GM21360 (cell line): ENCODE results near the gene KIF5B.
"Not testable (repeated sequence)": the region's sequence is repeated elsewhere in the genome, so short reads cannot be mapped to it uniquely, and the experiment has no call there.

Experiments used
- ATAC-seq: cut with Tn5 transposase; IDR thresholded peaks from one replicate; pipeline ENCODE4 v1.9.1; 2021; ENCODE audit warnings: mild to moderate bottlenecking, moderate library complexity; ENCODE audit not compliant: unreplicated experiment

The KIF5B gene

DNA sequence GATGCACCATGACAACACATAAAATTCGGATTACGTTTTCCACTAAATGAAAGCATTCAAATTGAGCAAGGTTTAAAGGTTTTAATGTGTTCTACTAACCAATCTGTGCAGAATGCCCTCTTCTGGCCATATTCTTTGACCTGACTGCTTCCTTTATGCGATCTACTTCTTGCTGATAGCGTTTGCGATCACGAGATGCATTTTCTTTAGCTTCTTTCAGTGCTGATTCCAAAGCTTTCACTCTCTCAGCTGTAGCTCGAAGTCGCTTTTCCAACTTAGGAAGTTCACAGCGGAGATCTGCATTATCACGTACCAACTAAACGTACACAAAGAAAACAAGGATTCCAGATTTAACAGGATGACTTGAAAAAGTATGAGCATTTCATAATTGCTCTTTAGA lies 39.2 kb downstream of the KIF5B start:
- ATAC-seq, result no peak

DNA sequence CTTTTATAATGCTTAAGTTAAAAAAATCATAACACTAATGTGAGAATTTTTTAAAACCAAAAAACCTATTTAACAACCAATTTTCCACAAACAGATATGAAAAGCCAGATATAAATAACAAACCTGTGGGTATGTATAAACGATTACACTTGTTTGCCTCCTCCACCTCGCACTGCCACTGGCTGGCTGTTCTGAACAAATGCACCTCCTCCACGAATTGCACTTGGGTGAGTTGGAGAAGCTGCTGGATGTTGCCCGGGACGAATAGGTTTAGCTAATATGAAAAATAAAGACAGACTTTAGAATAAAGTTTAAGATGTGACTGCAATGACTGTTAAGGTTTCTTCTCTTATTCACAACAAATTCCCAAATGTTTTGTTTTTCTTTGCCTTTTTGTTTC lies 40.8 kb downstream of the KIF5B start:
- ATAC-seq, result no peak

DNA sequence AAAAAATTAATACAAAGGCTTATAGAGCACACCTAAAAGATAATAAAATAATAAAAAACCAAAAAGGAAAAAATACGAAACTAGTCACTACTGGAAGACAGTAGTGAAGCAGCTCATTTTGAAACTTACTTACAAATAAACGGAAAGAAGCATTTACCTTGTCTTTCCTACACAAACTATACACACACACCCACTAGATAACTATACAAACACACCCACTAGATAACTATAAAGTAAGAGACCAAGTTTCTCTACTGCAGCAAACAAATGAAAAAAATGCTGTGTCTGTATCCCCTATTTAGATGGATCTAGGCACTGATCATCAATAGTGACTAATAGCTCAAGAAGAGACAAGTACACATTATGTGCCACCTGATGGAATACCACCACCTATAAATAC lies 49.2 kb downstream of the KIF5B start:
- ATAC-seq, result no peak

DNA sequence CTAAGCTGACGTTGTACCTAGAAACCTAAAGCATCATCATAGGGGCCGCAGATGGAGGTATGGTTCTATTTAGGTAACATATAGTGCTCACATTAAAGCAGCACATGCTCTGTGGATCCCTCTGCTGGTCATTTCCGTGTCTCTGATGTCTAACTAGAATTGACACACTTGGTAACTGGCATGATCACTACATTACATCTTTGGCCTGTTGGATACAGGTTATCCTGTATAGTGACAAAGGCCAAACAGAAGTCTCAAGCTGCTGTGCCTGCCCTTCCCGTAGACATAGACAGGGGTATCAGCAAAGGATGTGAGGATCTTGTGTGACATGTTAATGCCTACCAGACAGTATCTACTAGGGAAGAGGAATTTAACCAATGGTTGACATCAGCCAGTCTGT lies 51.2 kb downstream of the KIF5B start:
- no peak for ATAC-seq

DNA sequence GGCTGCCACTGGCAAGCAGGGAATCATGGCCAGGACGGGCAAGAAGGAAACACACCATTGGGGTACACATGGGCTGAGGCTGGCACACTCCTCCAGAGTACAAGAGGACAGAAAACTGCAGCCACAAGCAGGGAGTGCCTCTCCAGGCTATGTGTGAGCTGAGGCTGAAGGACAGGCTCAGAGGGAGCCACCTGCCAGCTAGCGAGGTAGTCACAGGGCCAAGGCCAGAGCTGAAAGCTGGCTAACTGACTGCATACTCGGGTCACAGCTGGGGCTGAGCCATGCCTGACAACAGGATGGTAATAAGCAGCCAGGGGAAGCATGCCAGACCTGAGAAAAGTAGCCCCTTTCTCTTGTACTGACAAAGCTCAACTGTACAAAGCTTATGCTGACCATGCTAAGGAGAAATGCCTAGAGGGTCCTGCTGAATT lies 52.0 kb downstream of the KIF5B start:
- no peak for ATAC-seq

DNA sequence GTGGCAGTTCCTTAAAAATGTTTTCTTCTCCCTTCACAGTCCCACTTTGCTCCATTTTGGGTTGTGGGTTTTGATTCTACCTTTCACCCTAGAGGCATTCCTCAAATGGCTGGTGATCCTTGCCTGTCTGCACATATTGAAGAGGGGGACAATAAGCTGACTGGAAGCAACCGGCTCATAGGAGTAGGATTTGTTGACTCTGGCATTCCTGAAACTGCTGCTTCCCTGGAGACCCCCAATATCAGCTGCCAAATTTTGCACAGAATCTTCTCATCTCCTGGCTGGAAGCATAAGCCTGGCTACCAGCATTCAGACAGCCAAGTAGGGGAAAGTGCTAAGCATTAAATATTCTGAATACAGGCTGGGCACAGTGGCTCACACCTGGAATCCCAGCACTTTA lies 53.7 kb downstream of the KIF5B start:
- ATAC-seq, result no peak

DNA sequence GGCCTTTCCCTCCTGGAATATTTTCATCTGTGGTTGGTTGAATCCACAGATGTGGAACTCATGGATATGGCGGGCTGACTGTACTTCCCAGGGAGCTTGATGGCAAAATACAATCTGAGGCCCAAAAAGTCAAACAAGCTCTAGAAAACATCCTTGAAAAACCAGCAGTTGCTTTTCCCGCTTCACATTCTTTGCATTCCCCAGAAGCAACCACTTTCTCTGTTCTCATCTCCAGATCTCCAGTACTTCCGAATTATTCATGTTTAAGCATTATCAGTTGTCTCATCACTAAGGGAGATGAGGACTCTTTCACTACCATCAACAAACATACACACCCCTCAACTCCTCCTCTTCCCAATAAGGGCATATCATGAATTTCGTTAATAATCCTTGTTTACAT lies 55.3 kb downstream of the KIF5B start:
- no peak for ATAC-seq

DNA sequence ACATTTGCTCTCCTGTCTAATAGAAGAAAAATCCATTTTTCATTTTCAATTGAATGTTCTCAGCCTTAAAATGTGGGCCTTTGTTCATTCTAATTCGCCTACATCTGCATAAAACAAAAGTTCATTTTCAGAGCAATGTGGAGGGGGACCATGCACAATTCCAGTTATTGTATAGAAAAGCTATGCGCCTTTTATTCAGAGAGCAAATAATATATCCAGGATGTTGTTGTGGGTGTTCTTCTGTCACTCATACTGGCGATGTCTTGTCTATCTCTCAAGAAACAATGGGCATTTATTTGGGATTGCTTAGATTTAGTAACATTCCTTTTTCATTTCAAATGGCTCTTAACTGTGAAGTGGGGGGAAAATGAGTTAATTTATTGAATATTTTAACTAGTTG lies 56.4 kb downstream of the KIF5B start:
- no peak for ATAC-seq

DNA sequence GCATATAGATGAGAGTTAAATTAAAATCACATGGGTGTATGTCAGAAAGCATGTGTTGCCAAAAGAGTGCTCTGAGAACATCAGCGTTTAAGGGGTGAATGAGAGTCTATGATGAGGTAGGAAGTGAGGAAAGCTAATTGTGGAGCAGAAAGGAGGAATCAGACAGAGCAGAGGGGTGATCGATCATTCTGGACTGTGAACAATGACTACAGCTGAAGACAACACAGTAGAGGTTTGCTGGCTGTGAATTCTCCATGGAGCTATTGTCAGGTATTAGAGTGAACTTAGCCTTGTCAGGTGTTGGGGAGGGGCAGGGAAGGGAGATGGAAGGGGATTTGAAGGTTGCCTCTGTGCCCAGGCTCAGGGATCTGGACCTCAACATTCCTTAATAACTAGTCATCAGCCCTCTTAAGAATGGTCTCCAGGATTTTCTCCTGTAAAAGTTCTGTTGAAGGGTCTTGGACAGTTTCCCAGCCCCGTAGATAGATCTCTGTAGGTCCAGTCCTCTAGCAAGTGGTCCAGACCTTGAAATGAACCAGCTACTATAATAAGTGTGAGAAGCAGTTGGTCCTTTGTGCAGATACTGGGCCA lies 57.1 kb downstream of the KIF5B start:
- no peak for ATAC-seq

DNA sequence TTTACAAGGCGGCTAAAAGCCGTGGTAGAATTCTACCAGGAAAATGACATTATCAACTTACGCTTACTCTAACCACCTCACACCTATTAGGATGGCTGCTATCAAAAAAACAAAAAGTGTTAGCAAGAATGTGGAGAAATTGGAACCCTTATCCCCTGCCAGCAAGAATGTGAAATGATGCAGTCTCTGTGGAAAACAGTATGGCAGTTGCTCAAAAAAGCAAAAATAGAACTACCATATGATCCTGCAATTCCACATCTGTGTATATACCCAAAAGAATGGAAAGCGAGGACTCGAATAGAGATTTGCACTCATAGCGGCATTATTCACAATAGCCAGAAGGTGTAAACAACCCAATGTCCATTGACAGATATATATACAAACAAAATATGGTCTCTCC lies 61.3 kb downstream of the KIF5B start:
- no peak for ATAC-seq

DNA sequence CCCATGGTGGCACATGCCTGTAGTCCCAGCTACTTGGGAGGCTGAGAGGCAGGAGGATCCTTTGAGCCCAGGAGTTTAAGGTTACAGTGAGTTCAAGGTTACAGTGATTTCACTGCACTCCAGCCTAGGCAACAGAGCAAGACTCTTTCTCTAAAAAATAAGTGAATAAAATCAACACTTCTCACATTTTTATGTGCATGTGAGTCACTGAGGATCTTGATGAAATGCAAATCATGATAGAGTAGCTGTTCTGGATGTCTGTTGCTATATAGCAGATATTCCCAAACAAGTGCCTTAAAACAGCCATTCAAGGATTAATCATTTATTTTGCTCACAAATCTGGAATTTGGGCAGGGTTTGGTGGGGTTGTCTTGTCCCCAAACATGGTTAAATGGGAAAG lies 65.3 kb downstream of the KIF5B start:
- ATAC-seq, result no peak

DNA sequence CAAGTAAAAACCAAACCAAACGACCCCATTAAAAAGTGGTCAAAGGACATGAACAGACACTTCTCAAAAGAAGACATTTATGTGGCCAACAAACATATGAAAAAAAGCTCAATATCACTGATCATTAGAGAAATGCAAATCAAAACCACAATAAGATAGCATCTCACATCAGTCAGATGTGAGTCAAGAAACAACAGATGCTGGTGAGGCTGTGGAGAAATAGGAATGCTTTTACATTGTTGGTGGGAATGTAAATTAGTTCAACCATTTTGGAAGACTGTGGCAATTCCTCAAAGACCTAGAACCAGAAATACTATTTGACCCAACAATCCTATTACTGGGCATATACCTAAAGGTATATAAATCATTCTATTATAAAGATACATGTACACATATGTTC lies 68.4 kb downstream of the KIF5B start:
- not testable (repeated sequence) for ATAC-seq

DNA sequence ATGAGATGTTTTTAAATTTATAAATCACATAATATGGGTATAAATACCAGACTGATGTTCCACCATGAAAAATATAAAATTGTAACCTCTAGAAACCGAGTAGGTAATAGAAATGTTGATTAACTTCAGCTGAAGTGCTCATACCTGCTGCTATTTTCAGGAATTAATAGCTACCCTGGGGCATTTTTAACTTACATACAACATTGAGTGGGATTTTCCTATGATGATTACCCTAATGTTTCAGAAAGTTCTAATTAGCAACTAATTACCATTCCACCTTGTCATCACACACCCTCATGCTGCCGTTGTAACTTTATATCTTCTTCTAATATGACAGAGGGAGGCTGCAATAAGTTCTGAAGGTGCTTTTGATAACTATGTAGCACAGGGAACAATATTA lies 74.1 kb downstream of the KIF5B start:
- ATAC-seq, result no peak

DNA sequence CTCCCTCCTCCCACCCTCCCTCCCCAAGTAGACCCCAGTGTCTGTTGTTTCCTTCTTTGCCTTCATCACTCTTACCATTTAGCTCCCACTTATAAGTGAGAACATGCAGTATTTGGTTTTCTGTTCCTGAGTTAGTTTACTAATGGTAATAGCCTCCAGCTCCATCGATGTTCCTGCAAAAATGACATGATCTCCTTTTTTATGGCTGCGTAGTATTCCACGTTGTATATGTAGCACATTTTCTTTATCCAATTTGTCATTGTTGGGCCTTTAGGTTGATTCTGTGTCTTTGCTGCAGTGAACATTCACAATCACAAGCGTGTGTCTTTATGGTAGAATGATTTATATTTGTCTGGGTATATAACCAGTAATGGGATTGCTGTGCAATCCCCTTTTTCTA lies 75.8 kb downstream of the KIF5B start:
- ATAC-seq, result no peak

DNA sequence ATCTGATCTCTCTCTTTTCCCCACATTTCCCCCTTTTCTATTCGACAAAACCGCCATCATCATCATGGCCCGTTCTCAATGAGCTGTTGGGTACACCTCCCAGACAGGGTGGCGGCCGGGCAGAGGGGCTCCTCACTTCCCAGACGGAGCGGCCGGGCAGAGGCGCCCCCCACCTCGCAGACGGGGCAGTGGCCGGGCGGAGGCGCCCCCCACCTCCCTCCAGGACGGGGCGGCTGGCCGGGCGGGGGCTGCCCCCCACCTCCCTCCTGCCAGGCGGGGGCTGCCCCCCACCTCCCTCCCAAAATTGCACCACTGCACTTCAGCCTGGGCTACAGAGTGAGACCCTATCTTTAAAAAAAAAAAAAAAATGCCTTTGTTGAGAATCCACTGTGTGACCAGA lies 77.2 kb downstream of the KIF5B start:
- not testable (repeated sequence) for ATAC-seq

DNA sequence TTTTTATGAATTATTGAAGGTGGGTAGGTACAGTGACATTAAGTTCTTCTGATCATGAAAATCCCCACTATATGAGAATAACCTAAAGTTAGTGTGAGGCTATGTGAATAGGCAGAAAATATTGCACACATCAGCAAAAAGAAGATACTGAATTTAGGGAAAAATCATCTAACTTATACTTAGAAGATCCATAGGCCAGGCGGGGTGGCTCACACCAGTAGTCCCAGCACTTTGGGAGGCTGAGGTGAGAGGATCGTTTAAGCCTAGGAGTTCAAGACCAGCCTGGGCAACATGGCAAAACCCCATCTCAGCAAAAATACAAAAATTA lies 78.1 kb downstream of the KIF5B start:
- ATAC-seq, result no peak

DNA sequence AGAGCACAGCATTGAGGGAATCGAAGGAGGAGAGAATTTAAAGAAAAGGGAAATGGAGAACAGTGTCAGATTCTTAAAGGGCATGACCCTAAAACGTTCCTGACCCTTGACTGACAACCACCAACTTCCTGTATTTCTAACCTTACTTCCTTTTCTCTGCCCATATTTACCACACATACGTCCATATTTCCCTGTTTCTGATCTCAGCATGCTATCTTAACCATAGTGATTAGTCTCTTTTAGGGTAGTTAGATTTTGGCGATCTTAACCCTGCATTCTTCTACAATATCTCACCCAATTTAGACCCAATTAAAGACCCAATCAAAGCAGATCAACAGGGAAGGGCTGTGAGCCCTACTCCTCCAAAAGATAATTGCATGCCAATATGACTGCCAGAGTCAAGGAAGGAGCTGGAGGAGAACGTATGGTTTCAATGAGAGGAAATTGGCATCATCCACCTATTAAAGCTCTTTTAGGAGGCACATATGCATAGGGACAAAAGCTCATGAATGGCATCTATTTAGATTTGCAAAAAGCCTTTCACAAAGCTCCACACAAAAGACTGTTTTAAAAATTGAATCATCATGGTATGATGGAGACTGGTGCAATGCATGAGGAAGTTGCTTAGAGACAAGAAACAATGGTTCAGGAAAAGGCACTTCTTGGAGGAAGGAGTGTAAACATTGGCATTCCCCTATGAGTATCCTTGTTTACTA lies 78.6 kb downstream of the KIF5B start:
- ATAC-seq, result no peak

DNA sequence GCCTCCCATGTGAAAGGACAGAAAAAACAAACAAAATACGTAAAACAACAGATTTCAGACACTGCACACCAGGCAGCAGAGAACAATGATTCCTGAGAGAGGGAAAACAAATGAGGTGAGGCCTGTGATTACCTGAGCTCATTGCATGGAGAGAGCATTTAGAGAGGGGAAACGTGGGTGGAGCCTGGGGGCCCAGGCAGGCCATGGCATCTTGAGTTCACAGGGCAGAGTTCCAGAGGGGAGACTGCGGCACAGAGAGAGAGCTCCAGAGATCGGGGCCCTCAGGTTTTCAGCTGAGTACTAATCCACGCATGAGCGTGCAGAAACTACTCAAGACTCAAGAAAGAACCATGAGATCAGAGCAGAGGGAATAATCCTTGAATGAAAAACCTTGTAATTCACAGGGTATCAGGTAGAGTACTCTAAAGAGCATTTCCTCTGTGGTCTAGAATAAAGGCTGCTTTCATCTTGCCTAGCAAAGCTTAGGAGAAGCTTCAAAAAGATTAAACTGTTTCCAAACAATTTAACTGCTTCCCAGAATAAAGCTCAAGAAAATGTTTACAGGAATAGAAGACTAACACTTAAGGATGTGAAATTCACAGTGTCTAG lies 81.0 kb downstream of the KIF5B start:
- ATAC-seq, result no peak

DNA sequence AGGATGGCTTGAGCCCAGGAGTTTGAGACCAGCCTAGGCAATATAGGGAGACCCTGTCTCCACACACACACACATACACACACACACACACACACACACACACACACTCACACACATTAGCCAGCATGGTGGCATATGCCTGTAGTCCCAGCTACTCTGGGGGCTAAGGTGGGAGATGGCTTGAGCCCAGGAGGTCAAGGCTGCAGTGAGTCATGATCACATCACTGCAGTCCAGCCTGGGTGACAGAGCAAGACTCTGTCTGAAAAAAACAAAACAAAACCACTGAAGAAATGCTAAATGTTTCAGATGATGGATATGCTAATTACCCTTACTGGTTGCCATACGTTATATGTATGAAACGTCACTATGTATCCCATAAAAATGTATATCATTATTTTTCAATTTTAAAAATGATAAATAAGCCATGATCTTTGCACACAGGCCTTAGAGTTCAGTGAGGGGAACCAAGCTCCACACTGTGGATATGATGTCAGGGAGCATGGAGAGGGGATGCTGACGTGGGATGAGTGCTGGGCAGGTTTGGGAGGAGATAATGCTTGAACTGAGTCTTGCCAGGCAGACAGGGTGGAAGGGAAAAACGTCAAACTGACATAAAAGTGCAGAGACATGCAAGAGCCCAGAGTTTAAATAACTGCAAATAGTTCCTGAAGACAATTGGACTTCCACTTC lies 81.6 kb downstream of the KIF5B start:
- ATAC-seq, result no peak

DNA sequence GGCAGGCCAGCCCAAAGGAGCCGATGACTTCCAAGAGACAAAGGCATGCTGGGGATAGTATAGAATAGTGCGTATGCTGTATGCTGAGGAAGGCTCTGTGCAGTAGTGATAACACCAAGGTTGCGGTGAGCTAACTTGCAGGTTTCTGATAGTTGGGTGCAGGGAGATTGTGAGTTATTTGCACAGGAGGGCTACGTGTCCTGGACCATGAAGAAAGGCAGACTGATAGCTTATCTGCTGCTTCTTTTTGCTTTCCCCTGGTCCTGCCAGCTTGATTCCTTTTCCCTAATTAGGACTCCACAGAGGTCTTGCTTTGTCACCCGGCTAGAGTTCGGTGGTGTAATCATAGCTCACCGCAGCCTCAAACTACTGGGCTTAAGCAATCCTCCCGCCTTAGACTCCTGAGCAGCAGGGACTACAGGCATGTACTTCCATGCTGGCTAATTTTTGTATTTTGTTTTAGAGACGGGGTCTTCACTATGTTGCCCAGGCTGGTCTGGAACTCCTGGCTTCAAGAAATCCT lies 83.6 kb downstream of the KIF5B start:
- ATAC-seq, result no peak

DNA sequence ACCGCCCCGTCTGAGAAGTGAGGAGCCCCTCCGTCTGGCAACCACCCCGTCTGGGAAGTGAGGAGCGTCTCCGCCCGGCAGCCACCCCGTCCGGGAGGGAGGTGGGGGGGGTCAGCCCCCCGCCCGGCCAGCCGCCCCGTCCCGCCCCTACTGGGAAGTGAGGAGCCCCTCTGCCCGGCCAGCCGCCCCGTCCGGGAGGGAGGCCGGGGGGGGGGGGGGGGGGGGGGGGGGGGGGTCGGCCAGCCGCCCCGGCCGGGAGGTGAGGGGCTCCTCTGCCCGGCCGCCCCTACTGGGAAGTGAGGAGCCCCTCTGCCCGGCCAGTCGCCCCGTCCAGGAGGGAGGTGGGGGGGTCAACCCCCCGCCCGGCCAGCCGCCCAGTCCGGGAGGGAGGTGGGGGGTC lies 86.4 kb downstream of the KIF5B start:
- not testable (repeated sequence) for ATAC-seq

DNA sequence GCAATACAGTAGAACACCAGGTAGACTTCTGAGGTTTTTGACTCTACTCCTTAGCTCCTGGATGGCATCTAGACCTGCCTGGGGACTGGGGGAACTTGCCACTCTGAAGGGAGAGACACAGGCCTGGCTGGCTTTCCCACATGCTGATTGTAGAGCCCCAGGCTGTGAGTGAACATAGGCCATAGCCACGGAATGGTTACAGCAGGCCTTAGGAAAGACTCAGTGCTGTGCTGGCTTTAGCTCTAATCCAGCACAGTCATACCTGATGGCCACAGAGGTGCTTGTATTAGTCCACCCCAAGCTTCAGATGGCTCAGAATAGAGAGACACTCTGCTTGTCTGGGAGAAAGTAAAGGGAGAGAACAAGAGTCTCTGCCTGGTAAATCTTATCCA lies 92.6 kb downstream of the KIF5B start:
- no peak for ATAC-seq
